ENCODE results near the gene HOXD9. TPM values are rescaled to one million over a fixed set of nuclear protein-coding genes. Genes with fewer than 3 reads are reported as not detected.

Gene HOXD9
- polyA plus RNA-seq, 1 donor (not counting 4 experiments of a cell fraction or from before 2014, with no cell fraction given): not detected

GRCh38 chr2:176101216-176101830, 21.2 kb upstream of the HOXD9 start:
- Histone ChIP-seq H3K36me3 (ENCODE audit: control insufficient read depth in 2 of 2, extremely low read depth in 1 of 2, insufficient read depth in 2 of 2, low read length in 2 of 2) (no peaks in the 10 kb centered on the region), H3K4me3 (ENCODE audit: control insufficient read depth in 2 of 3, extremely low read depth in 1 of 3, insufficient read depth in 2 of 3, low read depth in 1 of 3, low read length in 3 of 3) (no peak overlapping the region), H2AFZ (ENCODE audit: control insufficient read depth, low read length) (no peak overlapping the region), H3K4me1 (ENCODE audit: control insufficient read depth, extremely low read depth, insufficient read depth, low read length) (peaks cover 5% of the 10 kb centered on the region), H3K27me3 (ENCODE audit: control insufficient read depth, extremely low read depth, insufficient read depth, low read length) (peaks cover 99% of the 10 kb centered on the region), H3K9me1 (ENCODE audit: control insufficient read depth, extremely low read depth, insufficient read depth, low read length) (no peaks in the 10 kb centered on the region), H3K79me2 (ENCODE audit: control insufficient read depth, insufficient read depth, low read length) (no peaks in the 10 kb centered on the region), H3K4me2 (ENCODE audit: control insufficient read depth, extremely low read depth, insufficient read depth, low read depth, low read length) (no peak overlapping the region), H4K20me1 (ENCODE audit: control insufficient read depth, extremely low read depth, insufficient read depth, low read length) (peaks cover 3% of the 10 kb centered on the region), H3K27ac (ENCODE audit: control insufficient read depth, insufficient read depth, low read length) (no peak overlapping the region), H3K9ac (ENCODE audit: control insufficient read depth, extremely low read depth, insufficient read depth, low read length) (no peak overlapping the region), H3K9me3 (ENCODE audit: control insufficient read depth, low read depth, low read length) (no peaks in the 10 kb centered on the region)
- dilution Hi-C loops (cut with MboI; ENCODE audit: extremely low pct_ligation_motif_present, low sequenced_read_pairs): no loop called here
- FAIRE-seq (no peak), DNase-seq (ENCODE audit: low read depth, low spot score) (no peak)
- no peak for TF ChIP-seq EZH2 (IDR thresholded peaks at IDR 0.05; ENCODE audit: low read length)

GRCh38 chr2:176101842-176102241, 20.7 kb upstream of the HOXD9 start:
- DNase-seq (ENCODE audit: low read depth, low spot score) (no peak), FAIRE-seq (no peak)
- no peak overlapping the region for H3K4me3 ChIP-seq (ENCODE audit: control insufficient read depth in 2 of 3, extremely low read depth in 1 of 3, insufficient read depth in 2 of 3, low read depth in 1 of 3, low read length in 3 of 3)
- H3K27me3 ChIP-seq (ENCODE audit: control insufficient read depth, extremely low read depth, insufficient read depth, low read length): peaks cover 99% of the 10 kb centered on the region
- dilution Hi-C loops (cut with MboI; ENCODE audit: extremely low pct_ligation_motif_present, low sequenced_read_pairs): no loop called here
- H3K36me3 ChIP-seq (ENCODE audit: control insufficient read depth in 2 of 2, extremely low read depth in 1 of 2, insufficient read depth in 2 of 2, low read length in 2 of 2): no peaks in the 10 kb centered on the region
- no peak overlapping the region for H2AFZ ChIP-seq (ENCODE audit: control insufficient read depth, low read length)
- no peaks in the 10 kb centered on the region for H3K9me1 ChIP-seq (ENCODE audit: control insufficient read depth, extremely low read depth, insufficient read depth, low read length)
- no peaks in the 10 kb centered on the region for H3K9me3 ChIP-seq (ENCODE audit: control insufficient read depth, low read depth, low read length)
- H3K79me2 ChIP-seq (ENCODE audit: control insufficient read depth, insufficient read depth, low read length): no peaks in the 10 kb centered on the region
- H3K4me2 ChIP-seq (ENCODE audit: control insufficient read depth, extremely low read depth, insufficient read depth, low read depth, low read length): no peak overlapping the region
- TF ChIP-seq EZH2 (IDR thresholded peaks at IDR 0.05; ENCODE audit: low read length): no peak
- no peak for TF ChIP-seq CTCF (optimal IDR thresholded peaks at IDR 0.05 in 1 of 3, IDR thresholded peaks at IDR 0.05 in 1 of 3, conservative IDR thresholded peaks at IDR 0.05 in 1 of 3; ENCODE audit: extremely low read depth in 1 of 3, insufficient read depth in 2 of 3, low read length in 3 of 3)
- peaks cover 3% of the 10 kb centered on the region for H4K20me1 ChIP-seq (ENCODE audit: control insufficient read depth, extremely low read depth, insufficient read depth, low read length)
- H3K27ac ChIP-seq (ENCODE audit: control insufficient read depth, insufficient read depth, low read length): no peak overlapping the region
- H3K4me1 ChIP-seq (ENCODE audit: control insufficient read depth, extremely low read depth, insufficient read depth, low read length): peaks cover 5% of the 10 kb centered on the region
- no peak overlapping the region for H3K9ac ChIP-seq (ENCODE audit: control insufficient read depth, extremely low read depth, insufficient read depth, low read length)
